ENCODE measurements around the gene HECW1. TPM values are rescaled to one million over a fixed set of nuclear protein-coding genes. Genes with fewer than 3 reads are reported as not detected.

HECW1 gene
- total and polyA plus RNA-seq, 2 of the 8 experiments (the other 6 are each of a cell fraction or from before 2014, with no cell fraction given) = 2.9 to 12.7 TPM

DNA sequence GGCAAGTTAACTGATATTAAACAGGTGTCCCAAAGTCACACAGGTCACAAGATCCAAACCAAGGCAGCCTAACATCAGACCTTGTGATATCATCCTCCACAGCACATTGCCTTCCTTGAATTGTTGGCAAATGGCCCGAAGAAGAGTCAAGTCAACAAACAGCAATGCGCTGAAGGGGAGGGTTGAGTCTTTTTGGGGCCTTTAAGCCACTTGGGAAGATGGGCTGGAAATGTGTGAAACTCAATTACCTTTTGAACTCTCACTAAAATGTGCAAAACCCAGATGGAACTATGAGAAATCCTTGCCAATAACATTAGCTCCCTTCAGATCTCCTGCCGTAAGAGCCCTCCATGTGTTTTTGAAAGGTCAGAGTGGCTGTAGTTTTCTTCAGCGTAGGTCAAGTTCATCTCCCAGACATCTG, 422.6 kb downstream of the HECW1 start:
- H3K27ac ChIP-seq (ENCODE audit: low read depth, low read length) = no peak overlapping the region
- TF ChIP-seq SUZ12 (IDR thresholded peaks at IDR 0.05; ENCODE audit: low read length) (no peak), TAF7 (optimal IDR thresholded peaks at IDR 0.05; ENCODE audit: borderline replicate concordance, low read depth, low read length) (no peak), TAF1 (IDR thresholded peaks at IDR 0.05; ENCODE audit: low read depth, low read length) (no peak), FOSL1 (IDR thresholded peaks at IDR 0.05; ENCODE audit: insufficient read depth, low read depth, low read length) (no peak), KDM4A (IDR thresholded peaks at IDR 0.05; ENCODE audit: low read depth, low read length, severe bottlenecking) (no peak), EZH2 (IDR thresholded peaks at IDR 0.05; ENCODE audit: low read depth, low read length, severe bottlenecking) (no peak), YY1 (IDR thresholded peaks at IDR 0.05; ENCODE audit: low read depth, low read length) (no peak), SIX5 (IDR thresholded peaks at IDR 0.05; ENCODE audit: low read depth, low read length) (no peak), RNF2 (IDR thresholded peaks at IDR 0.05; ENCODE audit: borderline replicate concordance, low read depth, low read length, missing control alignments, poor library complexity, severe bottlenecking) (no peak)
- TF ChIP-seq, protein P1, sequence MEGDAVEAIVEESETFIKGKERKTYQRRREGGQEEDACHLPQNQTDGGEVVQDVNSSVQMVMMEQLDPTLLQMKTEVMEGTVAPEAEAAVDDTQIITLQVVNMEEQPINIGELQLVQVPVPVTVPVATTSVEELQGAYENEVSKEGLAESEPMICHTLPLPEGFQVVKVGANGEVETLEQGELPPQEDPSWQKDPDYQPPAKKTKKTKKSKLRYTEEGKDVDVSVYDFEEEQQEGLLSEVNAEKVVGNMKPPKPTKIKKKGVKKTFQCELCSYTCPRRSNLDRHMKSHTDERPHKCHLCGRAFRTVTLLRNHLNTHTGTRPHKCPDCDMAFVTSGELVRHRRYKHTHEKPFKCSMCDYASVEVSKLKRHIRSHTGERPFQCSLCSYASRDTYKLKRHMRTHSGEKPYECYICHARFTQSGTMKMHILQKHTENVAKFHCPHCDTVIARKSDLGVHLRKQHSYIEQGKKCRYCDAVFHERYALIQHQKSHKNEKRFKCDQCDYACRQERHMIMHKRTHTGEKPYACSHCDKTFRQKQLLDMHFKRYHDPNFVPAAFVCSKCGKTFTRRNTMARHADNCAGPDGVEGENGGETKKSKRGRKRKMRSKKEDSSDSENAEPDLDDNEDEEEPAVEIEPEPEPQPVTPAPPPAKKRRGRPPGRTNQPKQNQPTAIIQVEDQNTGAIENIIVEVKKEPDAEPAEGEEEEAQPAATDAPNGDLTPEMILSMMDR (IDR thresholded peaks at IDR 0.05; ENCODE audit: control extremely low read depth in 1 of 3, insufficient read depth in 1 of 3, low read depth in 1 of 3, low read length in 3 of 3) = no peak

More for the DNA sequence above, 422.6 kb downstream of the HECW1 start:
- Histone ChIP-seq H3K9me3 (ENCODE audit: insufficient read depth in 2 of 2, low read depth in 1 of 2, low read length in 1 of 2) (no peaks in the 10 kb centered on the region), H3K23ac (ENCODE audit: insufficient read length) (no peak overlapping the region), H2AFZ (ENCODE audit: low read length) (no peak overlapping the region), H3K23me2 (ENCODE audit: low read depth, low read length) (no peaks in the 10 kb centered on the region), H4K8ac (ENCODE audit: extremely low read depth, insufficient read depth, low read length) (no peak overlapping the region), H3K27me3 (replicated peaks in 1 of 4; ENCODE audit: control insufficient read depth in 3 of 4, extremely low read depth in 1 of 4, insufficient read depth in 3 of 4, low read length in 3 of 4) (no peaks in the 10 kb centered on the region; a peak in 1 of 7 replicates), H3K79me2 (ENCODE audit: control insufficient read depth in 1 of 2, insufficient read depth in 2 of 2, low read length in 2 of 2) (no peaks in the 10 kb centered on the region), H3K9ac (replicated peaks in 1 of 4; ENCODE audit: extremely low read depth in 1 of 4, low read depth in 3 of 4, low read length in 3 of 4) (no peak overlapping the region), H3K18ac (ENCODE audit: extremely low read depth, low read length) (no peak overlapping the region), H2BK5ac (ENCODE audit: low read depth, low read length) (no peak overlapping the region), H3K79me1 (ENCODE audit: low read depth, low read length) (no peaks in the 10 kb centered on the region), H2BK15ac (ENCODE audit: low read length) (no peak overlapping the region), H3K56ac (replicated peaks; ENCODE audit: insufficient read length, low read depth, low read length) (no peak overlapping the region), H3K4me1 (replicated peaks in 1 of 4; ENCODE audit: control insufficient read depth in 3 of 4, insufficient read depth in 4 of 4, low read length in 3 of 4) (peaks cover 0 to 8% (median under 1%) of the 10 kb centered on the region in 4 experiments; a peak in 2 of 7 replicates), H3K36me3 (ENCODE audit: control insufficient read depth in 2 of 4, insufficient read depth in 4 of 4, low read length in 3 of 4) (no peaks in the 10 kb centered on the region), H2BK20ac (ENCODE audit: low read length) (no peak overlapping the region), H4K20me1 (replicated peaks in 1 of 2; ENCODE audit: control insufficient read depth in 1 of 2, insufficient read depth in 2 of 2, low read length in 2 of 2) (no peaks in the 10 kb centered on the region), H3K4me3 (ENCODE audit: extremely low read depth in 1 of 4, insufficient read depth in 2 of 4, low read depth in 3 of 4, low read length in 4 of 4) (no peak overlapping the region), H2AK5ac (ENCODE audit: low read depth, low read length) (no peak overlapping the region), H3K4me2 (ENCODE audit: insufficient read depth in 1 of 2, low read depth in 2 of 2, low read length in 2 of 2) (no peak overlapping the region), H2BK120ac (replicated peaks; ENCODE audit: low read depth, low read length) (no peak overlapping the region), H3K4ac (replicated peaks; ENCODE audit: insufficient read length, low read depth, low read length) (no peak overlapping the region), H3K14ac (ENCODE audit: insufficient read length) (no peak overlapping the region), H4K91ac (replicated peaks; ENCODE audit: insufficient read length, low read length) (no peak overlapping the region), H2BK12ac (ENCODE audit: low read depth, low read length) (no peak overlapping the region), H4K5ac (ENCODE audit: insufficient read length, low read depth, low read length) (no peak overlapping the region)
- ChIA-PET POLR2A (ENCODE audit: partially characterized antibody) (no interaction called here), CTCF (ENCODE audit: partially characterized antibody) (interaction anchor here (0.6 kb wide), 1 partner anchor 188 kb away, joined by 3 read pairs; no protein-coding TSS in a partner anchor)
- FAIRE-seq = no peak
- WGBS, 2 experiments (ENCODE audit: extremely low coverage in 1 of 2, insufficient coverage in 1 of 2, insufficient read length in 1 of 2, insufficient replicate concordance in 2 of 2, low coverage in 1 of 2, low lambda C conversion rate in 2 of 2, missing lambda C conversion rate in 1 of 2) = 92% methylated on average over 4 of the region's 4 CpGs; no CpG with 5 or more reads in 1 of the 2 experiments
- no peak for DNase-seq (ENCODE audit: low read depth in 1 of 2, low spot score in 2 of 2)

Data from H1 (cell line).